Measurements from ENCODE around the gene MLH1. TPM values are rescaled to one million over a fixed set of nuclear protein-coding genes. Genes with fewer than 3 reads are reported as not detected.

MLH1 gene
- total RNA-seq, 1 experiment from 2014 or later, result 50.6 TPM

DNA sequence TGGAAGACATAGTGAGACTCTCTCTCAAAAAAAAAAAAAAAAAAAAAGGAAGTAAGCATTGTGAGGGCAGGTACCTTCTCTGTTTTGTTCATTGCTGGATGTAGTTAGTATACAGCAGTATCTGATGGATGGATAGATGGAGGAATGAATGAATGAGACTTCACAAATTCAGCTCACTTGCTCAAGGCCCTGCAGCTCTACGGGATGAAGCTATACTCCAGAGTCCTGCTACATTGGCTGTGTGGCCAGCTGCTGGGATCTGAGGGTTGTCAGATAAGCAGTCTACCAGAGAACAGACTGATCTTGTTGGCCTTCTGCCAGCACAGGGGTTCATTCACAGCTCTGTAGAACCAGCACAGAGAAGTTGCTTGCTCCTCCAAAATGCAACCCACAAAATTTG lies 35.0 kb downstream of the MLH1 start:
- H3K36me3 ChIP-seq (ENCODE audit: insufficient read depth, low read length, poor library complexity, severe bottlenecking), result peaks cover 61% of the 10 kb centered on the region
- no TSS peak for BruUV-seq (replicated peaks)
- POLR2A ChIA-PET (ENCODE audit: low non-redundant PET), result no interaction called here

GRCh38 chr3:37029111-37029510 lies 35.8 kb downstream of the MLH1 start:
- no peak overlapping the region for H3K4me3 ChIP-seq (ENCODE audit: low read depth, low read length, poor library complexity, severe bottlenecking)
- H3K27me3 ChIP-seq (replicated peaks; ENCODE audit: insufficient read depth, low read depth, low read length, poor library complexity), result no peaks in the 10 kb centered on the region
- H3K36me3 ChIP-seq (ENCODE audit: insufficient read depth, low read length, poor library complexity, severe bottlenecking), result peaks cover 62% of the 10 kb centered on the region
- CTCF ChIA-PET, result no interaction called here
- no peak overlapping the region for H3K27ac ChIP-seq (ENCODE audit: low read depth, low read length, poor library complexity, severe bottlenecking)
- H3K9me3 ChIP-seq (ENCODE audit: low read depth, low read length, poor library complexity, severe bottlenecking), result no peaks in the 10 kb centered on the region
- POLR2A ChIA-PET (ENCODE audit: low non-redundant PET), result no interaction called here
- no TSS peak for BruUV-seq (replicated peaks)
- intact Hi-C loops (cut with micrococcal nuclease; ENCODE audit: unreplicated experiment), result no loop called here
- TF ChIP-seq CTCF (conservative IDR thresholded peaks at IDR 0.05; ENCODE audit: low read depth, low read length) (no peak), EZH2 (IDR thresholded peaks at IDR 0.05; ENCODE audit: borderline replicate concordance, low read depth, low read length, poor library complexity, severe bottlenecking) (no peak)
- no peak for DNase-seq (ENCODE audit: low spot score)
- H3K4me1 ChIP-seq (ENCODE audit: insufficient read depth, low read length, poor library complexity, severe bottlenecking), result no peaks in the 10 kb centered on the region

More for the DNA sequence above, 35.0 kb downstream of the MLH1 start:
- CTCF ChIA-PET, result no interaction called here
- no peak for TF ChIP-seq CTCF (conservative IDR thresholded peaks at IDR 0.05; ENCODE audit: low read depth, low read length)
- no peak for TF ChIP-seq EZH2 (IDR thresholded peaks at IDR 0.05; ENCODE audit: borderline replicate concordance, low read depth, low read length, poor library complexity, severe bottlenecking)
- intact Hi-C loops (cut with micrococcal nuclease; ENCODE audit: unreplicated experiment), result no loop called here
- Histone ChIP-seq H3K9me3 (ENCODE audit: low read depth, low read length, poor library complexity, severe bottlenecking) (no peaks in the 10 kb centered on the region), H3K27me3 (replicated peaks; ENCODE audit: insufficient read depth, low read depth, low read length, poor library complexity) (no peaks in the 10 kb centered on the region), H3K4me1 (ENCODE audit: insufficient read depth, low read length, poor library complexity, severe bottlenecking) (no peaks in the 10 kb centered on the region), H3K27ac (ENCODE audit: low read depth, low read length, poor library complexity, severe bottlenecking) (no peak overlapping the region), H3K4me3 (ENCODE audit: low read depth, low read length, poor library complexity, severe bottlenecking) (no peak overlapping the region)
- peak; percentile 10 for DNase-seq (ENCODE audit: low spot score)

GRCh38 chr3:37029516-37030163 lies 36.3 kb downstream of the MLH1 start:
- no peak for DNase-seq (ENCODE audit: low spot score)
- intact Hi-C loops (cut with micrococcal nuclease; ENCODE audit: unreplicated experiment), result no loop called here
- no peak for TF ChIP-seq EZH2 (IDR thresholded peaks at IDR 0.05; ENCODE audit: borderline replicate concordance, low read depth, low read length, poor library complexity, severe bottlenecking)
- no peak for TF ChIP-seq CTCF (conservative IDR thresholded peaks at IDR 0.05; ENCODE audit: low read depth, low read length)

More at GRCh38 chr3:37029516-37030163, 36.3 kb downstream of the MLH1 start:
- POLR2A ChIA-PET (ENCODE audit: low non-redundant PET), result no interaction called here
- Histone ChIP-seq H3K36me3 (ENCODE audit: insufficient read depth, low read length, poor library complexity, severe bottlenecking) (peaks cover 61% of the 10 kb centered on the region), H3K4me3 (ENCODE audit: low read depth, low read length, poor library complexity, severe bottlenecking) (no peak overlapping the region), H3K27ac (ENCODE audit: low read depth, low read length, poor library complexity, severe bottlenecking) (no peak overlapping the region), H3K27me3 (replicated peaks; ENCODE audit: insufficient read depth, low read depth, low read length, poor library complexity) (no peaks in the 10 kb centered on the region), H3K9me3 (ENCODE audit: low read depth, low read length, poor library complexity, severe bottlenecking) (no peaks in the 10 kb centered on the region), H3K4me1 (ENCODE audit: insufficient read depth, low read length, poor library complexity, severe bottlenecking) (no peaks in the 10 kb centered on the region)
- CTCF ChIA-PET, result no interaction called here
- BruUV-seq (replicated peaks), result no TSS peak
